Psoas muscle (tissue), 8 donors: ENCODE measurements around the gene GIGYF2. TPM values are rescaled to one million over a fixed set of nuclear protein-coding genes. Genes with fewer than 3 reads are reported as not detected.

Source experiments
- ATAC-seq, 4 donors: fragments of 200-7000 bp; cut with Tn5 transposase; one replicate each; pipeline ENCODE4 v1.9.1; 2020; ENCODE audit warnings: moderate library complexity in 3 of 4, mild to moderate bottlenecking in 2 of 4
- DNase-seq, 2 donors: peaks; one replicate each; pipeline ENCODE4 v3.0.0-alpha.2; 2020
- H3K27ac ChIP-seq: fragments of 200-600 bp; one replicate; pipeline ENCODE4 v1.8.0; 2022
- H3K27me3 ChIP-seq, 3 donors: fragments of 200-600 bp in 1 of 3; one replicate each; pipeline versions ENCODE4 v1.6.1 to v1.8.0; 2013 to 2022; ENCODE audit warnings: low read length in 2 of 3, mild to moderate bottlenecking in 2 of 3, moderate library complexity in 1 of 3; ENCODE audit not compliant: insufficient read depth in 3 of 3
- H3K36me3 ChIP-seq, 2 donors: fragments of 200-600 bp in 1 of 2; one replicate each; pipeline versions ENCODE4 v1.6.1 to v1.8.0; 2013 to 2022; ENCODE audit warnings: low read depth in 1 of 2, mild to moderate bottlenecking in 1 of 2, moderate library complexity in 1 of 2; ENCODE audit not compliant: insufficient read depth in 1 of 2
- H3K4me1 ChIP-seq: fragments of 200-600 bp; one replicate; pipeline ENCODE4 v1.8.0; 2022
- H3K4me3 ChIP-seq: fragments of 200-600 bp; one replicate; pipeline ENCODE4 v1.8.0; 2022; ENCODE audit warnings: mild to moderate bottlenecking
- H3K9me3 ChIP-seq: fragments of 200-600 bp; one replicate; pipeline ENCODE4 v1.8.0; 2022
- WGBS, 3 donors: extraction: QIAGEN DNeasy Blood & Tissue Kit; methylation state at CpG; one replicate each; pipeline versions ENCODE4 v1.1.6 to v1.1.7; 2013; 5-methylcytosine and 5-hydroxymethylcytosine counted together
- intact Hi-C, 2 donors: fragments of 100-400 bp; cut with DNase I; formaldehyde crosslinking; loops; one replicate each; pipeline versions ENCODE4 v1.11.0 to v1.14.2; 2022
- polyA plus RNA-seq, 3 donors: library from polyadenylated mRNA; stranded (reverse); fragments of 200-250 nt; gene quantifications; one replicate each; pipeline ENCODE4 v1.2.3, GENCODE V29; 2013
- total RNA-seq, 4 donors: library from RNA; stranded (reverse); fragmentation: NEBNext Ultra II Directional in 2 of 4; extraction: Animal tissue kit (Norgen Biotek cat#: 25700) in 2 of 4; gene quantifications; one replicate each; pipeline versions ENCODE4 v1.2.1 to v1.2.4, GENCODE V29; 2021 to 2023
- TF ChIP-seq, protein P1 (sequence below): fragments of 200-600 bp; IDR thresholded peaks from one replicate; pipeline ENCODE4 v1.8.0; 2022; ENCODE audit warnings: antibody characterized with exemption
- donor health status: healthy with polysubstance abuse.
- donor health status: DM: no; HTN: no; CAD: no; lungs with moderate emphysema.
- donor health status: Bipolar disorder and iron deficiency.
- donor health status: healthy.
- donor health status: DM: yes; HTN: yes; CAD: no.
- donor health status: DM: no; HTN: no; CAD: no.
- donor health status: DM: no; HTN: no; CAD: no.
- donor health status: DM: yes; HTN: yes; CAD: no.

Gene GIGYF2
- total and polyA plus RNA-seq, 7 donors = 13.8 to 72.6 (median 64.3) TPM

DNA sequence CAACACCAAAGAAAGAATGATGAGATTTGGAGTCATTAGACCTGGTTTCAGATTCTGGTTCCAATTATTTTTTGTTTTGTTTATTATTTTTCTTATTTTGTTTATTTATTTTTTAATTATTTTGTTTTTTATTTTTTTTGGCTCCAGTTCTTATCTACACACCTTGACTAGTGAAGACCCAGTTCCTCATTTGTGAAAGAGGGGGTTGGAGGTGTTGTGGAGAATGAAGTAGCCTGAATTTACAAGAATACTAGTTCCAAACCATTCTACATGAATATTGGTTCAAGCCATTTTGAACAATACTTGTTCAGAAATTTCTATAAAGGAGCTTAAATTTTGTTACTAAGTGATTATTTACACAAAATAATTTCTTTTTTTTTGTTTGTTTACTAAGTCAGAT lies 86.1 kb downstream of the GIGYF2 start:
- intact Hi-C loops = no loop called here
- Histone ChIP-seq H3K36me3 (peaks cover 2 to 45% of the 10 kb centered on the region in 2 donors), H3K9me3 (no peaks in the 10 kb centered on the region), H3K4me1 (no peaks in the 10 kb centered on the region), H3K27me3 (no peaks in the 10 kb centered on the region), H3K27ac (no peak overlapping the region), H3K4me3 (no peak overlapping the region)
- DNase-seq (no peak), ATAC-seq (no peak)
- TF ChIP-seq, protein P1, sequence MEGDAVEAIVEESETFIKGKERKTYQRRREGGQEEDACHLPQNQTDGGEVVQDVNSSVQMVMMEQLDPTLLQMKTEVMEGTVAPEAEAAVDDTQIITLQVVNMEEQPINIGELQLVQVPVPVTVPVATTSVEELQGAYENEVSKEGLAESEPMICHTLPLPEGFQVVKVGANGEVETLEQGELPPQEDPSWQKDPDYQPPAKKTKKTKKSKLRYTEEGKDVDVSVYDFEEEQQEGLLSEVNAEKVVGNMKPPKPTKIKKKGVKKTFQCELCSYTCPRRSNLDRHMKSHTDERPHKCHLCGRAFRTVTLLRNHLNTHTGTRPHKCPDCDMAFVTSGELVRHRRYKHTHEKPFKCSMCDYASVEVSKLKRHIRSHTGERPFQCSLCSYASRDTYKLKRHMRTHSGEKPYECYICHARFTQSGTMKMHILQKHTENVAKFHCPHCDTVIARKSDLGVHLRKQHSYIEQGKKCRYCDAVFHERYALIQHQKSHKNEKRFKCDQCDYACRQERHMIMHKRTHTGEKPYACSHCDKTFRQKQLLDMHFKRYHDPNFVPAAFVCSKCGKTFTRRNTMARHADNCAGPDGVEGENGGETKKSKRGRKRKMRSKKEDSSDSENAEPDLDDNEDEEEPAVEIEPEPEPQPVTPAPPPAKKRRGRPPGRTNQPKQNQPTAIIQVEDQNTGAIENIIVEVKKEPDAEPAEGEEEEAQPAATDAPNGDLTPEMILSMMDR = no peak

DNA sequence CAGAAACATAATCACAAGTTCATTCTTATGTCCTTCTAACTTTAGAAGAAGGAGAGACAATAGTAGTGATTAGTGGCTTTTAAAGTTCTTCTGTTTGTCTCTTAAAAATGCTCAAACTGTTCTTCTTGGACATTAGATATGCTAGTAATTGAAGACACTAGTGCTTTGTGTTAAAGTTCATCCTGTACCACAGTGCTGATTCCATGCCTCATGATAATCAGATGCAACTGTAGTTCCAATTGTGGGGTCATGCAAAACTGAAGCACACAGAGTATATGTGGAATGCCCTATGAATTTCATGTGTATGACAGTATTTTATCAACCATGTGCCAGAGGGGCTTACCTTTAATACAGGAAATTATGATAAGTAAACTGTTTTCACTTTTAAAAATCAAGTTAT lies 90.7 kb downstream of the GIGYF2 start:
- TF ChIP-seq, protein P1 = no peak
- Histone ChIP-seq H3K4me1 (no peaks in the 10 kb centered on the region), H3K9me3 (no peaks in the 10 kb centered on the region), H3K27me3 (no peaks in the 10 kb centered on the region), H3K36me3 (peaks cover 5 to 78% of the 10 kb centered on the region in 2 donors), H3K4me3 (no peak overlapping the region), H3K27ac (no peak overlapping the region)
- intact Hi-C loops = no loop called here
- ATAC-seq (no peak), DNase-seq (no peak)

DNA sequence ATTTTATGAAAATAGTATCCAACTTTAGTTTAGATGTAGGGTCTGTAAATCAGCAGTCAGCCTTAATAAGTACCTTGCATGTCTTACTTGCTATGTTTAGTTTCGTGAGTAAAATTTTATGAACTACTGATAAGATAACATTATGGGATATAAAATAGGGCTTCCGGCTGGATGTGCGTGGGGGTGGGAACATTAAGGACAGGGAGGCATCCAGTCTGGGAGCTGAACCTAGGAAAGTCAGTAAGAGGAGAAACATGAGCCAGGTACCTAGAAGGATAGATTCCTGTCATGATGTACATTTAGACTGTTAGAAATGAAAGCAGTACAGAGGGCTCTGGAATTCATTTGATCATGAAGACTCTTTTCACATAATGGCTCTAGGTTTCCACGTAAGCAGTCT lies 92.0 kb downstream of the GIGYF2 start:
- ATAC-seq (no peak), DNase-seq (no peak)
- TF ChIP-seq, protein P1 = no peak
- 92 to 98% (median 95%) methylated on average over 4 of the region's 4 CpGs for WGBS, 3 donors
- Histone ChIP-seq H3K9me3 (no peaks in the 10 kb centered on the region), H3K27ac (no peak overlapping the region), H3K4me3 (no peak overlapping the region), H3K36me3 (peaks cover 5 to 84% of the 10 kb centered on the region in 2 donors), H3K4me1 (no peaks in the 10 kb centered on the region), H3K27me3 (no peaks in the 10 kb centered on the region)
- intact Hi-C loops = no loop called here

DNA sequence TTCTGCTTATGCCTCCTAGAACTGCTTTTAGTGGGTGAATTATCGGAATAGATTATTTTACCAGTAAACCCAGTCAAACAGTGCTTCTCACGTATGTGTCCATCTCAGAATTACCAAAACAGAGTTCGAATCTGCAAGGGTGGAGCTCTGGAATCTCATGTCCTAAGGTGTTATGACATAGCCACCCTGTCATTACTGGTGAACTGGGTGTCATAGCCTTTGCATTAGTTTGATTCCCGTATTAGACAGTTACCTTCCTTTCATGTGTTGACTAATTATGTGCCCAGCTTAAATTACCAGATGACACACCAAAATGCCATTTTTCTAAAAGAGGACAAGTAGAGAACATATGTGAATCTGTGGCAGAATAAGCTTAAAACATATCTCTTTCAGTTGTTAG lies 94.4 kb downstream of the GIGYF2 start:
- ATAC-seq (peak; percentile 54 to 85 (median 76)), DNase-seq (no peak)
- TF ChIP-seq, protein P1 = no peak
- no peaks in the 10 kb centered on the region for H3K27me3 ChIP-seq
- peaks cover 12 to 96% of the 10 kb centered on the region in 2 donors for H3K36me3 ChIP-seq
- intact Hi-C loops = no loop called here
- peak overlapping the region; percentile 6 for H3K27ac ChIP-seq
- H3K4me1 ChIP-seq = no peaks in the 10 kb centered on the region
- no peak overlapping the region for H3K4me3 ChIP-seq
- 90 to 95% (median 92%) methylated on average over 4 of the region's 4 CpGs for WGBS, 3 donors
- no peaks in the 10 kb centered on the region for H3K9me3 ChIP-seq

DNA sequence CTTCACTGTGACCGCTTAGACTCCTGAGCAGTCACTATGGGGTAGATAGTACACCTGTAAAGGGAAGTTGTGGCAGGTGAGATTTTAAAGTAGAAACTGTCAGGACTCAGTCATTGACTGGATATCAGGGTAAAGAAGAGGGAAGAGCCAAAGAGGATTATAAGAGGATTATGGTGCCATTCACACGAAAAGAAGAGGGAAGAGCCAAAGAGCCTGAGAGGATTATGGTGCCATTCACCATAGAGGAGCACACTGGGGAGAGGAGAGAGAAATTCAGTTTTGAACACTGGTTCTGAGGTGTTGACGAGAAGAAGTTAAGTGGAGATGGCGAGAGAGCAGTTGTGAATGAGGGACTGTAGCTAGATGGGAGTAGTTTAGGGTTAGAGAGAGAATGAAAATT lies 96.1 kb downstream of the GIGYF2 start:
- ATAC-seq (no peak), DNase-seq (no peak)
- intact Hi-C loops = no loop called here
- TF ChIP-seq, protein P1 = no peak
- no peak overlapping the region for H3K27ac ChIP-seq
- no peaks in the 10 kb centered on the region for H3K27me3 ChIP-seq
- peaks cover 12 to 97% of the 10 kb centered on the region in 2 donors for H3K36me3 ChIP-seq
- H3K4me1 ChIP-seq = no peaks in the 10 kb centered on the region
- WGBS, 3 donors = 70 to 91% (median 86%) methylated on average over 4 of the region's 4 CpGs
- H3K9me3 ChIP-seq = no peaks in the 10 kb centered on the region
- H3K4me3 ChIP-seq = no peak overlapping the region
